Measurements from ENCODE around the gene DIPK1C. TPM values are rescaled to one million over a fixed set of nuclear protein-coding genes. Genes with fewer than 3 reads are reported as not detected.

Gene DIPK1C
- total and polyA plus RNA-seq, 11 donors, result 1.3 to 14.2 (median 6.3) TPM

DNA sequence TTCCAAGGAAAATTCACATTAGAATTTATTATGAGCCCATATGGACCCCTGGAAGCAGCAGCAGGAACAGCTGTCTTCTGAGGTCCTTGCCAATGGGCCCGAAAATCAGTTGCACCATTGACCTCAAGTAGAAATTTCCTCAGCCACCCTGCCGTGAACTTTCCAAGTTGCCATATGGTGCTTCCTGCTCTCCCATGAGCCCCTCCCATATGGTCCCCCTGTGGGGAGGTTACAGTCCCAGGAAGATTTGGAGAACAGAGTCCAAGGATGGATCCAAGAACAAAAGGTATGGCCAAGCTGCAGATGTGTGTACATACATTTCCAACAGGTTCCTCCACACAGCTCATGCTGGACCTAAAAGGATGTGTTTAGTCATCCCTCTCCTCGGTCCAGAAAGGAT lies 34.6 kb downstream of the DIPK1C start:
- no peak overlapping the region for H3K27ac ChIP-seq
- 71 to 92% (median 72%) methylated on average over 3 of the region's 3 CpGs for WGBS, 4 donors
- no peaks in the 10 kb centered on the region for H3K27me3 ChIP-seq
- ATAC-seq (no peak), DNase-seq (no peak)
- H3K36me3 ChIP-seq, result no peaks in the 10 kb centered on the region
- peaks cover 0 to 17% (median 5%) of the 10 kb centered on the region in 12 donors for H3K9me3 ChIP-seq
- H3K4me3 ChIP-seq, result no peak overlapping the region
- intact Hi-C loops (cut with DNase I), result no loop called here
- peaks cover 0 to 15% (median 0%) of the 10 kb centered on the region in 12 donors for H3K4me1 ChIP-seq
- TF ChIP-seq, protein P1, sequence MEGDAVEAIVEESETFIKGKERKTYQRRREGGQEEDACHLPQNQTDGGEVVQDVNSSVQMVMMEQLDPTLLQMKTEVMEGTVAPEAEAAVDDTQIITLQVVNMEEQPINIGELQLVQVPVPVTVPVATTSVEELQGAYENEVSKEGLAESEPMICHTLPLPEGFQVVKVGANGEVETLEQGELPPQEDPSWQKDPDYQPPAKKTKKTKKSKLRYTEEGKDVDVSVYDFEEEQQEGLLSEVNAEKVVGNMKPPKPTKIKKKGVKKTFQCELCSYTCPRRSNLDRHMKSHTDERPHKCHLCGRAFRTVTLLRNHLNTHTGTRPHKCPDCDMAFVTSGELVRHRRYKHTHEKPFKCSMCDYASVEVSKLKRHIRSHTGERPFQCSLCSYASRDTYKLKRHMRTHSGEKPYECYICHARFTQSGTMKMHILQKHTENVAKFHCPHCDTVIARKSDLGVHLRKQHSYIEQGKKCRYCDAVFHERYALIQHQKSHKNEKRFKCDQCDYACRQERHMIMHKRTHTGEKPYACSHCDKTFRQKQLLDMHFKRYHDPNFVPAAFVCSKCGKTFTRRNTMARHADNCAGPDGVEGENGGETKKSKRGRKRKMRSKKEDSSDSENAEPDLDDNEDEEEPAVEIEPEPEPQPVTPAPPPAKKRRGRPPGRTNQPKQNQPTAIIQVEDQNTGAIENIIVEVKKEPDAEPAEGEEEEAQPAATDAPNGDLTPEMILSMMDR (IDR thresholded peaks at IDR 0.05), result no peak
- TF ChIP-seq POLR2A (IDR thresholded peaks at IDR 0.05), result no peak

DNA sequence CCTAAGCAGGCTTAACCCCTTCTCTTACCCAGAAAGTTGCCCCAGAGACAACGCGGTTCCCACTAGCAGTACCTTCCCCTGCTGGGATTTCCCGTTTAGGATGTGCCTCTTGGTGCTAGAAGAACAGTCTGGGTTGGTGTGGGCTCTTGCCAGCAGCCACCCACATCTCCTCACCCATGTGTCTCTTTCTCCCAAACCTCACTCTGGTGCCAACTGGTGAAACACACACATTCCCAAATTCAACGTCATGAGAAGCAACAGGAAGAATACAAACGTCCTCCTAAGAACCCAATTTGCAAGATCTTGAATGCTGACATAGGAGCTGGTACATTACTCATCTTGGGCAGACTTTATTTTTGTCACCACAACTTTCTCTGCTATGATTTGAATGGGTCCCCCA lies 36.2 kb downstream of the DIPK1C start:
- no peak overlapping the region for H3K4me3 ChIP-seq
- no peak overlapping the region for H3K27ac ChIP-seq
- WGBS, 4 donors, result 79 to 86% (median 85%) methylated on average over 5 of the region's 5 CpGs
- intact Hi-C loops (cut with DNase I), result no loop called here
- peaks cover 0 to 18% (median 0%) of the 10 kb centered on the region in 12 donors for H3K4me1 ChIP-seq
- no peaks in the 10 kb centered on the region for H3K36me3 ChIP-seq
- ATAC-seq (peak in 1 of 4 donors; percentile 18), DNase-seq (no peak)
- TF ChIP-seq, protein P1 (IDR thresholded peaks at IDR 0.05), result no peak
- no peak for TF ChIP-seq POLR2A (IDR thresholded peaks at IDR 0.05)
- H3K27me3 ChIP-seq, result no peaks in the 10 kb centered on the region
- peaks cover 0 to 15% (median 5%) of the 10 kb centered on the region in 12 donors for H3K9me3 ChIP-seq

DNA sequence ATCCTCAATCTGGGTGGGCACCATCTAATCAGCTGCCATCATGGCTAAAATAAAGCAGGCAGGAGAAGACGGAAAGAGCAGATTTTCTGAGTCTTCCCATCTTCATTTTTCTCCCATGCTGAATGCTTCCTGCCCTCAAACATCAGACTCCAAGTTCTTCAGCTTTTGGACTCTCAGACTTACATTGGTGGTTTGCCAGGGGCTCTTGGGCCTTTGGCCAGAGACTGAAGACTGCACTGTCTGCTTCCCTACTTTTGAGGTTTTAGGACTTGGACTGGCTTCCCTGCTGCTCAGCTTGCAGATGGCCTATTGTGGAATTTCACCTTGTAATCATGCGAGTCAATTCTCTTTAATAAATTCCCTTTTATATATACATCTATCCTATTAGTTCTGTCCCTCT lies 36.6 kb downstream of the DIPK1C start:
- 72 to 83% (median 76%) methylated on average over 2 of the region's 2 CpGs for WGBS, 4 donors
- Histone ChIP-seq H3K4me3 (no peak overlapping the region), H3K36me3 (no peaks in the 10 kb centered on the region), H3K4me1 (peaks cover 0 to 18% (median 0%) of the 10 kb centered on the region in 12 donors), H3K9me3 (peaks cover 0 to 10% (median 3%) of the 10 kb centered on the region in 12 donors), H3K27ac (peak overlapping the region in 1 of 12 donors; percentile 22), H3K27me3 (no peaks in the 10 kb centered on the region)
- peak in 4 of 5 donors; percentile 42 to 74 (median 58) for DNase-seq
- ATAC-seq, result no peak
- intact Hi-C loops (cut with DNase I), result no loop called here
- TF ChIP-seq POLR2A (IDR thresholded peaks at IDR 0.05), result no peak
- TF ChIP-seq, protein P1 (IDR thresholded peaks at IDR 0.05), result no peak

DNA sequence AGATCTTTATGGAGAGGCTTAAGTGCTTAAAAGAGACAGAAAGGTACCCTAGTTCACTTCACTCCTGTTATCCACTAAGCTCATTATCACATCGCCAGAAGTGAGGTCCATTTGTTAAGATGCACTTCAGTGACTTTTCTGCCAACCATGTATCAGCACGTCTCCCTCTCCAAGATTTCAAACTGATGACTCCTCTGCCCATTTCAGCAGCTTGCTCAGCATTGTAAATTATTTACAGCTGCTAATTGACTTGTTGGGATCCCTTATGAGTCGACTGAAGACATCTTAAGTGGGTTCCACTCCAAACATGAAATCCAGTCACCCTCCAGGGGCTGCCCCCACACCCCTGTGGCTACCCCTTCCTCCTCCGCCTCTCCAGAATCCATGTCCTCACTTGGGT lies 37.3 kb downstream of the DIPK1C start:
- H3K4me3 ChIP-seq, result no peak overlapping the region
- peaks cover 0 to 4% (median 0%) of the 10 kb centered on the region in 12 donors for H3K9me3 ChIP-seq
- H3K27me3 ChIP-seq, result no peaks in the 10 kb centered on the region
- peaks cover 0 to 18% (median 0%) of the 10 kb centered on the region in 12 donors for H3K4me1 ChIP-seq
- DNase-seq, result no peak
- WGBS, 4 donors, result 76 to 85% (median 79%) methylated on average over 4 of the region's 4 CpGs
- intact Hi-C loops (cut with DNase I), result no loop called here
- H3K27ac ChIP-seq, result no peak overlapping the region
- no peaks in the 10 kb centered on the region for H3K36me3 ChIP-seq
- ATAC-seq, result no peak
- TF ChIP-seq POLR2A (IDR thresholded peaks at IDR 0.05), result no peak
- TF ChIP-seq, protein P1 (IDR thresholded peaks at IDR 0.05), result no peak
